Measurements from ENCODE around the gene LNP1.

GRCh38 chr3:100486808-100487207 lies 85.5 kb downstream of the LNP1 start:
- TF ChIP-seq, protein P1, sequence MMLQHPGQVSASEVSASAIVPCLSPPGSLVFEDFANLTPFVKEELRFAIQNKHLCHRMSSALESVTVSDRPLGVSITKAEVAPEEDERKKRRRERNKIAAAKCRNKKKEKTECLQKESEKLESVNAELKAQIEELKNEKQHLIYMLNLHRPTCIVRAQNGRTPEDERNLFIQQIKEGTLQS (IDR thresholded peaks at IDR 0.05; ENCODE audit: insufficient read depth, low read depth, low read length) = no peak
- TF ChIP-seq KDM4A (IDR thresholded peaks at IDR 0.05; ENCODE audit: low read depth, low read length, severe bottlenecking) = no peak
- TF ChIP-seq, protein P2, sequence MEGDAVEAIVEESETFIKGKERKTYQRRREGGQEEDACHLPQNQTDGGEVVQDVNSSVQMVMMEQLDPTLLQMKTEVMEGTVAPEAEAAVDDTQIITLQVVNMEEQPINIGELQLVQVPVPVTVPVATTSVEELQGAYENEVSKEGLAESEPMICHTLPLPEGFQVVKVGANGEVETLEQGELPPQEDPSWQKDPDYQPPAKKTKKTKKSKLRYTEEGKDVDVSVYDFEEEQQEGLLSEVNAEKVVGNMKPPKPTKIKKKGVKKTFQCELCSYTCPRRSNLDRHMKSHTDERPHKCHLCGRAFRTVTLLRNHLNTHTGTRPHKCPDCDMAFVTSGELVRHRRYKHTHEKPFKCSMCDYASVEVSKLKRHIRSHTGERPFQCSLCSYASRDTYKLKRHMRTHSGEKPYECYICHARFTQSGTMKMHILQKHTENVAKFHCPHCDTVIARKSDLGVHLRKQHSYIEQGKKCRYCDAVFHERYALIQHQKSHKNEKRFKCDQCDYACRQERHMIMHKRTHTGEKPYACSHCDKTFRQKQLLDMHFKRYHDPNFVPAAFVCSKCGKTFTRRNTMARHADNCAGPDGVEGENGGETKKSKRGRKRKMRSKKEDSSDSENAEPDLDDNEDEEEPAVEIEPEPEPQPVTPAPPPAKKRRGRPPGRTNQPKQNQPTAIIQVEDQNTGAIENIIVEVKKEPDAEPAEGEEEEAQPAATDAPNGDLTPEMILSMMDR (IDR thresholded peaks at IDR 0.05; ENCODE audit: control extremely low read depth in 1 of 3, insufficient read depth in 1 of 3, low read depth in 1 of 3, low read length in 3 of 3) = no peak
- no peak for TF ChIP-seq ZNF274 (IDR thresholded peaks at IDR 0.05; ENCODE audit: borderline replicate concordance, extremely low read depth, low read length)
- TF ChIP-seq YY1 (IDR thresholded peaks at IDR 0.05; ENCODE audit: low read depth, low read length) = no peak
- TF ChIP-seq, protein P3, sequence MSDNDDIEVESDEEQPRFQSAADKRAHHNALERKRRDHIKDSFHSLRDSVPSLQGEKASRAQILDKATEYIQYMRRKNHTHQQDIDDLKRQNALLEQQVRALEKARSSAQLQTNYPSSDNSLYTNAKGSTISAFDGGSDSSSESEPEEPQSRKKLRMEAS (IDR thresholded peaks at IDR 0.05) = no peak
- no peak for TF ChIP-seq EZH2 (IDR thresholded peaks at IDR 0.05; ENCODE audit: low read depth, low read length, severe bottlenecking)
